Activated naive CD4-positive, alpha-beta T cell treated with anti-CD3 and anti-CD28 coated beads, Interleukin-2, amount 50 U/mL, for 72 hours (primary cell): ENCODE data around the gene C16orf92. TPM values are rescaled to one million over a fixed set of nuclear protein-coding genes. Genes with fewer than 3 reads are reported as not detected.
"Not testable (repeated sequence)": the region's sequence is repeated elsewhere in the genome, so short reads cannot be mapped to it uniquely, and the experiment has no call there.

ENCODE experiments used
- ATAC-seq, 2 donors: fragments of 150-1000 bp; cut with Tn5 transposase; 2 replicates each; pipeline ENCODE4 v1.10.0; 2021; ENCODE audit warnings: mild to moderate bottlenecking in 2 of 2, moderate library complexity in 2 of 2
- DNase-seq, 2 donors: peaks; one replicate each; pipeline ENCODE4 v3.0.0; 2021 to 2022; ENCODE audit warnings: low spot score in 2 of 2
- H3K27ac Mint-ChIP-seq, 2 donors: one replicate each; pipeline ENCODE4 v1.8.0; 2022; ENCODE audit warnings: mild to moderate bottlenecking in 2 of 2, mixed read lengths in 2 of 2
- H3K36me3 Mint-ChIP-seq, 2 donors: one replicate each; pipeline ENCODE4 v1.8.0; 2022; ENCODE audit warnings: mixed read lengths in 2 of 2
- H3K9me3 Mint-ChIP-seq, 2 donors: one replicate each; pipeline ENCODE4 v1.8.0; 2022; ENCODE audit warnings: mixed read lengths in 2 of 2
- total RNA-seq, 2 donors: library from RNA; stranded (reverse); gene quantifications; one replicate each; pipeline ENCODE4 v1.2.3, GENCODE V29; 2022

Gene C16orf92
- total RNA-seq, 2 donors from 2014 or later = not detected

DNA sequence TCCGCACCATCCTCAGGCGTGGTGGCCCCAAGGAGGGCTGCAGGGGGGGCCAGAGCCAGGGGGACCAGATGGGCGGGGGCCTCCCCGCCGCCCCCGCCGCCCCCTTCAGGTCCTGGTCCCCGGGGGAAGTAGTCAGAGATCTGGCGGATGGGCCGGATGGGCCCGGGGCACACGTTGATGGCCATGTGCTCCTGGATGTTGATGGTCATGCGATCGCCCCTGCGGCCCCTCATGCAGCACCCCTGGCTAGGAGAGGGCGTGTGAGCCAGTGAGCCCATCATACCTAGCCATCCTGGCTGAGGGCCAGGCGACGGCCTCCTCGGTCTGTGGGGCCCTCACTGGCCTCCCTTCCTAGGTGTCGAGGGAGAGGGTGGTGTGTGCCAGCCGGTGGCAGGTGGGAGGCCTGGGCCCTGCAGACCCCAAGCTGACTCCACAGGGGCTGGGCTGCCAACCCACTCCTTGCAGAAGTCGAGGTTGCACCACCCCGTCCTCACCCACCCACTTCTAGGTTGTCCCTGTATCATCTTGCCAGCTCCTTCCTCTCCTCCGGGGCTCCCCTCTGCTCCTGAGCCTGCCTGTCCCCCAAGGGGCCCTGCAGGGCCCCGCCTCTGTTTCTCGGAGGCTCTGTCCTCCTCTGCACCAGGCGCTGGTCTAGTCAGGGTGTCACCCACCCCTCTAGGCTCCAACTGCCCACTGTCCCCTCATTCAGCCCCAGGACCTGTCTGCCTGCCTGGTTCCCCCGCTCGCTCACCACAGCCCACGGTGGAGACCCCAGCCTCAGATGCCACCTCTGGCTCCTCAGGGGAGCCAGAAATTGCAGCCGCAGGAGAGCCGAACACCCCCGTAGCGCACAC lies 12.8 kb upstream of the C16orf92 start:
- peak in 1 of 2 donors; percentile 29 for ATAC-seq
- no peaks in the 10 kb centered on the region for H3K36me3 Mint-ChIP-seq
- H3K9me3 Mint-ChIP-seq = no peaks in the 10 kb centered on the region
- DNase-seq = no peak
- no peak overlapping the region for H3K27ac Mint-ChIP-seq

DNA sequence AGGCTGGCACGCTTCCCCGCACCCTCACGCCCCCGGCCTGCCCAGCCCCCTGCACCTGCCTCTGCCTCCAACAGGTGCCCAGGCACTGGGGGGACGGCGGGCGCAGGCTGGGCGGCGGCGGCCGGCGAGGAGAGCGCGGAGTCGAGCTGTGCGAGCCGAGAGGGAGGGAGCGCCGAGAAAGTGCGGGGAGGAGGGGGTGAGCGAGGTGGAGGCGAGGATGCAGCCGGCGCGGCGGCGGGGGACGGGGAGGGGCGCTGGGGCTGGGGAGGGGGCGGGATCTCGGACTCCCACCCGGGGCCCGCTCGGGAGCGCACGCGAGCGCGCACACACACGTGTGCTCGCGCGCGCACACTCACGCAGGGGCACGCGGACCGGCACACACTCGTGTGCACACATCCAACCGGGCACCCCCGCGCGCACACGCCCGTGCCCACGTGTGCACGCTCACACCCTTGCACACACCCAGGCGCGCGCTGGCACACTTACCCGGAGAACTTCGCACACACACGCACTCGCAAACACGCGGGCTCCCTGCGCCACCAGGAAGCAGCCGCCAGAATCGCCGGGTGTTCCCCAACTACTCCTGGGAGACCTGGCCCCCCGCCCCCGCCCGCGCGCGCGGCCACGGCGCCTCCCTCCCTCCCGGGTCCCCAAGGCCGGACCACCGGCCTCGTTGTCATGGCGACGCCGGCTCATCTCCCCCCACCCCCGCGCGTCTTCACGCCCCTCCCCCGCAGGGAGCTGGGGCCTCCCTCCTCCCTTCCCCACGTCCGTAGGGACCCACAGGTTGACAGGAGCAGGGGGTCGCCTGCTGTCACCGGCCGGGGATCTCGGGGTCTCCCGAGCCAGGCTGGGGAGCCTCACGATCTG lies 11.9 kb upstream of the C16orf92 start, which contains the start of gene DOC2A:
Gene DOC2A (minus strand): TSS at position 184 of the 870 bp plus-strand sequence. CDS start 805 bp downstream, outside the sequence.
- Mint-ChIP-seq H3K36me3 (no peaks in the 10 kb centered on the region), H3K27ac (no peak within 1 kb of the TSS), H3K9me3 (no peaks in the 10 kb centered on the region)
- ATAC-seq (peak; percentile 33 to 59), DNase-seq (no peak)

DNA sequence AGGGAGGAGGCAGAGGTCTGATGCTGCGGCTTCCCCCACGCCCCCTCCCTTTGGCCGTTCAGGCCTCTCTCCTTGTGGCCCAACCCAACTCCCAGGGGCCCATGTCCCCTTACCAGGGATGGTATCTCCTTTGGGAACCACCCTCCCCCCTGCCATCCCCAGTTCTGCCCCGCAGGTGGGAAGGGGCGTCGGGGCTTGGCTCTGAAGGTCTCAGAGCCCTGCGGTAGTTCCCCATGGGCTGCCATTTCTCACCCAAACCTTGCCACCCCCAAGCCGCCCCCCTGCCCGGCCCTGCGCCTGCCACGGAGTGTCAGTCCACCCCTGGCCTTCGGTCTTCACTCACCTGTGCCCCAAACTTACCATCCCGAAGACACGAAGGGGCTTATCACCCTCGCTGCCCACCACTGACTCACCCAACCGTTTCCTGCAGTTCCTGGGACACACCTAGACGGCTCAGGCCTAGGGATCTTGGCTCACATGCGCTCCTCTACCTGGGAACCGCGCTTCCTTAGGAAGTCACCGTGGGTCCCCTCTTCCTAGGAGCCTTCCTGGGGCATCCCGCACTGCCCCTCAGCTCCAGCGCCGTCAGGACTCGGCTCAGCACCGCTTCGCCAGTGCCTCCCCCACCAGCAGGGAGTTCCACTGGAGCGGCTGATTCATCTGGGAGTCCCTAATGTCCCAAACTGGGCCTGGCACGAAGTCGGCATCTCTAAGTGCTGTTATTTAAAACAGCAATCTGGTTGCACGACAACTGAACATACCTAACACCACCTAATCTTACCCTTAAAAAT lies 11.1 kb upstream of the C16orf92 start:
- DNase-seq = no peak
- H3K9me3 Mint-ChIP-seq = no peaks in the 10 kb centered on the region
- no peaks in the 10 kb centered on the region for H3K36me3 Mint-ChIP-seq
- ATAC-seq = no peak
- peak overlapping the region in 1 of 2 donors; percentile 17 for H3K27ac Mint-ChIP-seq

DNA sequence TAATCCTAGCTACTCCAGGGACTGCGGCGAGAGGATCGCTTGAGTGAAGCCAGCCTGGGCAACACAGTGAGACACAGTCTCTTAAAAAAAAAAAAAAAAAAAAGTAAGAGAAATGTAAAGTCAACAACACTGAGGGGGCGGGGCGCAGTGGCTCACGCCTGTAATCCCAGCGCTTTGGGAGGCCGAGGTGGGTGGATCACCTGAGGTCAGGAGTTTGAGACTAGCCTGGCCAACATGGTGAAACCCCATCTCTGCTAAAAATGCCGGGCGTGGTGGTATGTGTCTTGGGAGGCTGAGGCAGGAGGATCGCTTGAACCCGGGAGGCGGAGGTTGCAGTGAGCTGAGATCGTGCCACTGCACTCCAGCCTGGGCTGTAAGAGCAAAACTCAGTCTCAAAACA lies 10.4 kb upstream of the C16orf92 start:
- not testable (repeated sequence) for H3K36me3 Mint-ChIP-seq, H3K9me3 Mint-ChIP-seq, DNase-seq, H3K27ac Mint-ChIP-seq, ATAC-seq

DNA sequence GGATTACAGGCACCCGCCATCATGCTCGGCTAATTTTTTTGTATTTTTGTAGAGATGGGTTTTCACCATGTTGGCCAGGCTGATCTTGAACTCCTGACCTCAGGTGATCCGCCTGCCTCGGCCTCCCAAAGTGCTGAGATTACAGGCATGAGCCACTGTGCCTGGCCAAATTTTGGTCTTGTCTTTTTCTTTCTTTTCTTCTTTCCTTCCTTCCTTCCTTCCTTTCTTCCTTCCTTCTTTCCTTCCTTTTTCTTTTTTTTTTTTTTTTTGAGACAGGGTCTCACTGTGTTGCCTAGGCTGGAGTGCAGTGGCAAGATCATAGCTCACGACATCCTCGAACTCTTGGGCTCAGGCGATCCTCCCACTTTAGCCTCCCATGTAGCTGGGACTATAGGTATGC lies 7.5 kb upstream of the C16orf92 start:
- H3K36me3 Mint-ChIP-seq, H3K27ac Mint-ChIP-seq, H3K9me3 Mint-ChIP-seq, DNase-seq, ATAC-seq: not testable (repeated sequence)

DNA sequence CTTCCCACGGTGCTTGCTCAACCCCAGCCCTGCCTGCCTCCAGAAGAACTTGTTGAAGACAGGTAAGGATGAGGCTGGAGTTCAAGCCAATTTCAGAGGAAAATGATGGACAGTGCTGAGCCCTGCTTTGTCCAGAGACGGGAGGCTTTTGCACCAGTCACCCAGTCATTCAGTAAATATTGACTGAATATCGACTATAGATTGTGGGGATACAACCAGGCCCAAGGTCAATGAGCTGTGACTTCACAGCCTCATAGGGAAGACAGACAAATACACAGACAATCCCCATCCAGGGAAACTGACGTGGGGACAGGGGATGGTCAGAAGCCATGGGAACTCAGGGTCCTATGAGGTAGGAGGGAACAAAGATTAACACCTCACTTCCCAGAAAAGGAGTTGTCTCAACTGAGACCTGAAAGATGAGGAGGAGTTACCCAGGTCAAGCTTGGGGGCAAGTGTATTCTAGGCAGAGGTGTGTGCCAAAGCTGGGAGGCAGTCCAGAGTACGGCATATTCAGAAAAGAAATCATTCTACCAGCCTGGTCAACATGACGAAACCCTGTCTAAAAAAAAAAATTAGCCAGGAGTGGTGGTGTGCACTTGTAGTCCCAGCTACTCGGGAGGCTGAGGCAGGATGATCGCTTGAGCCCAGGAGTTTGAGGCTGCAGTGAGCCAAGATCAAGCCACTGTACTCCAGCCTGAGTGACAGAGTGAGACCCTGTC lies 6.3 kb upstream of the C16orf92 start:
- no peak for ATAC-seq
- no peaks in the 10 kb centered on the region for H3K9me3 Mint-ChIP-seq
- no peak overlapping the region for H3K27ac Mint-ChIP-seq
- DNase-seq = no peak
- no peaks in the 10 kb centered on the region for H3K36me3 Mint-ChIP-seq

DNA sequence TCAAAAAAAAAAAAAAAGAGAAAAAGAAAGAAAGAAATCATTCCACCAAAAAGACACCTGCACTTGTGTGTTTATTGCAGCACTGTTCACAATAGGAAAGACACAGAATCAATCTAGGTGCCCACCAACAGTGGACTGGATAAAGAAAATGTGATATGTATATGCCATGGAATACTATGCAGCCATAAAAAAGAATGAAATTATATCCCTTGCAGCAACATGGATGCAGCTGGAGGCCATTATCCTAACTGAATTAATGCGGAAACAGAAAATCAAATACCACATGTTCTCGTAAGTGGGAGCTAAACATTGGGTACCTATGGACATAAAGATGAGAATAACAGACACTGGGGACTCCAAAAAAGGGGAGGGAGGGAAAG lies 5.7 kb upstream of the C16orf92 start:
- no peak overlapping the region for H3K27ac Mint-ChIP-seq
- no peak for DNase-seq
- H3K36me3 Mint-ChIP-seq = no peaks in the 10 kb centered on the region
- ATAC-seq = no peak
- no peaks in the 10 kb centered on the region for H3K9me3 Mint-ChIP-seq

DNA sequence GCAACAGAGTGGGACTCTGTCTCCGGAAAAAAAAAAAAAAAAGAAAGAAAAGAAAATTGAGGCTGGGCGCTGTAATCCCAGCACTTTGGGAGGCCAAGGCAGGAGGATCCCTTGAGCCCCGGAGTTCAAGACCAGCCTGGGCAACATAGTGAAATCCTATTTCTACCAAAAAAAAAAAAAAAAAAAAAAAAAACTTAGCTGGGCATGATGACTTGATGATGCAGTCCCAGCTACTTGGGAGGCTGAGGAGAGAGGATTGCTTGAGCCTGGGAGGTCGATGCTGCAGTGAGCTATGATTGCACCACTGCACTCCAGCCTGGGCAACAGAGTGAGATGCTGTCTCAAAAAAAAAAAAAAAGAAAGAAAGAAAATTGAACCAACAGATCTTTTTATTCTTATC lies 5.1 kb upstream of the C16orf92 start:
- H3K9me3 Mint-ChIP-seq, H3K36me3 Mint-ChIP-seq, H3K27ac Mint-ChIP-seq, DNase-seq, ATAC-seq: not testable (repeated sequence)

DNA sequence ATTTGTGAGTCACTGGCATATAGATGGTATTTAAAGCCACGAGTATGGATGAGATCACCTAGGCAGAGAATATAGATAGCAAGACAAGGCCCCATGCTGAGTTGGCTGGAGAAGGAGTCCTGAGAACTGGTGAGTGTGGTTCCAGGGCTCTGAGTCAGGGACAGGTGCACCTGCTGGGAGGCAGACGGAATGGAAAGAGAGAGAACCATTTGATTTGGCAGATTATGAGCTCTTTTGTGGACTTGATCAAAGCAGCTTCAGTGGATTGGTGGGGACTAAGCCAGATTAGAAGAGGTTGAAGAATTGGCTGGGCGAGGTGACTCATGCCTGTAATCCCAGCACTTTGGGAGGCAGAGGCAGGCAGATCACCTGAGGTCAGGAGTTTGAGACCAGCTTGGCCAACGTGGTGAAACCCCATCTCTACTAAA lies 4.3 kb upstream of the C16orf92 start:
- no peaks in the 10 kb centered on the region for H3K9me3 Mint-ChIP-seq
- ATAC-seq = peak; percentile 34 to 35
- H3K36me3 Mint-ChIP-seq = no peaks in the 10 kb centered on the region
- no peak for DNase-seq
- H3K27ac Mint-ChIP-seq = no peak overlapping the region

DNA sequence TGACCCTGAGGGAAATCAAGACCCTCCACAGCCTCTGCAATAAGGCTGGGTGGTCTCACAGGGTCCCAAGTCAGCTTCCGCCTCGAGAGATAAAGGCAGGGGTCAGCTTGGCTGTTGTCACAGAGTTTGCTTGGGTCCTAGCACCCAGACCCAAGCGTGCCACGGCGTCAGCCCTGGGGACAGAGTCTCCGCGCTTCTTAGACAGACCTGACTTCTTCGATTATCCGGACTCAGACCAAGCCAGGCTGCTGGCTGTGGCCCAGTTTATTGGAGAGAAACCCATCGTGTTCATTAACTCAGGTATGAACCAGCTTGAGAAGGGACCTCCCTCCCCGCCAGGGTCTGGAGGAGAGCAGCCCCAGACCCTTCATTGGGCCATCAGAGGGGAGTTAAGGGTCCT lies 588 bp downstream of the C16orf92 start:
- no peak overlapping the region for H3K27ac Mint-ChIP-seq
- DNase-seq (no peak), ATAC-seq (no peak)
- no peaks in the 10 kb centered on the region for H3K36me3 Mint-ChIP-seq
- no peaks in the 10 kb centered on the region for H3K9me3 Mint-ChIP-seq

DNA sequence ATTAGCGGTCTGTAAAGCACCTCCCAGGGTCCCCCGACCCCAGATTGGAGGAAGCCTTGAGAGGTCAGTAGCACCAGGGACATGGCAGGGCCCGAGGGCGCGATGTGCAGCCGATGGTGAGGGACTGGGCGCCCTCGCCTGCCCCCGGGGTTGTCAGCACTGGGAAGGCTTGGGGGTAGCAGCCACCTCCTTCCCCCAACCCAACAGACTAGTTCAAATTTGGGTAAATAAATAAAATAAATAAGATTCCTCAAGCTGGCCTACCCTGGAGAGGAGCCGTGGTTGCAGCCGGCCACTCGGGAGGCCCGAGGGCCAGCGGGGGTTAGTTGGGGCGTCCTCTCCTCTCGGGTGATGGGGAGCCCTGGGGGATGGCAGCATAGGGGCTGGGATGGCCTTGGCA lies 1.5 kb downstream of the C16orf92 start:
- peak overlapping the region in 1 of 2 donors; percentile 80 for H3K27ac Mint-ChIP-seq
- no peaks in the 10 kb centered on the region for H3K36me3 Mint-ChIP-seq
- no peaks in the 10 kb centered on the region for H3K9me3 Mint-ChIP-seq
- ATAC-seq (no peak), DNase-seq (no peak)

DNA sequence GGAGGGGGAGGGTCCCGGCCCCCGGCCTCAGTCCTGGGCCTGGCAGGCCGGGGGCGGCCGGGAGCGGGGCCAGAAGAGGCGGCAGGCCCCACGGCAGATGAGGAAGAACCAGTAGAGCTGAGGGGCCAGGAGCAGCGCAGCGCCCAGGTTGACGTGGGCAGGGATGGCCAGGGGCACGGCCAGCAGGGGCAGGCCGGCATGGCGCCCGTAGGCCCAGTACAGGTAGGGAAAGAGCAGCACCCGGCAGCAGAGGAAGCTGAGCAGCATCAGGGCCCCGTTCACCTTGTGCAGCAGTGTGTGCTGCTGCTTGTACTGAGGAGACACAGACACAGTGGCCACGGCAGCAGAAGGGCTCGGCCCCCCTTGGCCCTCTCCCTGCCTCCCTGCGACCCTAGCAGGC lies 2.2 kb downstream of the C16orf92 start:
- Mint-ChIP-seq H3K9me3 (no peaks in the 10 kb centered on the region), H3K27ac (no peak overlapping the region), H3K36me3 (no peaks in the 10 kb centered on the region)
- DNase-seq (no peak), ATAC-seq (no peak)

DNA sequence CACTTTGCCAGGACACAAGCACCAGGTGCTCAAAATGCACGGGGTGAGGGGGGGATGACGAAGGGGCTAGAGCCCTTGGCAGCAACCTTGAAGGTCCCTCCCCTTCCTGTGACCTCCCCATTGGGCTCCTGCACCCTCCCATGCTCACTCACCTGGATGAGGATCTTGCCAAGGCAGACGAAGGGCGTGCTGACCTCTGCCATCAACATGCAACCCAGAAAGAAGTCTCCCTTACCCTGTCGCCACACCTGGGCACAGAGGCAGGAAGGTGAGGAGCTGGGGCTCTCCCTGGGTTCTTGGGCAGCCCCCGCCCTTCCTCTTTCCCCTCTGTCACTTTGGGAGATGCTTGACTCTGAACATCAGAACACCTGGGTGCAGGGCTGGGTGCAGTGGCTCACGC lies 2.6 kb downstream of the C16orf92 start:
- Mint-ChIP-seq H3K27ac (no peak overlapping the region), H3K36me3 (no peaks in the 10 kb centered on the region), H3K9me3 (no peaks in the 10 kb centered on the region)
- DNase-seq (no peak), ATAC-seq (no peak)

DNA sequence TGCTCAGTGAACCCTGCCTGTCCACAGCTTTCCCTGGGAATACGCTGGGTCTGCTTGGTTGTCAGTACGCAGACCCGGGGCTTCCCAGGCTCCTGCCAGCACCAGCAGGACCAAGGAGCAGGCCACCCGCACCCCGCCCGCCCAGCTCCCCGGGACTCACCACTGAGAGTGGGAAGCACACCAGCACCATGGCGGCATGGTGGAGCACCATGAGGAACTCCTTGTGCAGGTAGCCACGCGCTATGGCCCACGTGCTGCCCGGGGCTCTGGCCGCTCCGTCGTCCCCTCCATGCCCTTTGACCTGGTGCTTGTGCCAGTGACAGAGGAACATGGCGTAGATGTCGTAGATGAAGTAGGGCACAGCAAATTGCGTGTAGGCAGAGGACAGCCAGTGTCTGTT lies 3.5 kb downstream of the C16orf92 start:
- ATAC-seq (no peak), DNase-seq (no peak)
- no peak overlapping the region for H3K27ac Mint-ChIP-seq
- H3K9me3 Mint-ChIP-seq = no peaks in the 10 kb centered on the region
- H3K36me3 Mint-ChIP-seq = no peaks in the 10 kb centered on the region

DNA sequence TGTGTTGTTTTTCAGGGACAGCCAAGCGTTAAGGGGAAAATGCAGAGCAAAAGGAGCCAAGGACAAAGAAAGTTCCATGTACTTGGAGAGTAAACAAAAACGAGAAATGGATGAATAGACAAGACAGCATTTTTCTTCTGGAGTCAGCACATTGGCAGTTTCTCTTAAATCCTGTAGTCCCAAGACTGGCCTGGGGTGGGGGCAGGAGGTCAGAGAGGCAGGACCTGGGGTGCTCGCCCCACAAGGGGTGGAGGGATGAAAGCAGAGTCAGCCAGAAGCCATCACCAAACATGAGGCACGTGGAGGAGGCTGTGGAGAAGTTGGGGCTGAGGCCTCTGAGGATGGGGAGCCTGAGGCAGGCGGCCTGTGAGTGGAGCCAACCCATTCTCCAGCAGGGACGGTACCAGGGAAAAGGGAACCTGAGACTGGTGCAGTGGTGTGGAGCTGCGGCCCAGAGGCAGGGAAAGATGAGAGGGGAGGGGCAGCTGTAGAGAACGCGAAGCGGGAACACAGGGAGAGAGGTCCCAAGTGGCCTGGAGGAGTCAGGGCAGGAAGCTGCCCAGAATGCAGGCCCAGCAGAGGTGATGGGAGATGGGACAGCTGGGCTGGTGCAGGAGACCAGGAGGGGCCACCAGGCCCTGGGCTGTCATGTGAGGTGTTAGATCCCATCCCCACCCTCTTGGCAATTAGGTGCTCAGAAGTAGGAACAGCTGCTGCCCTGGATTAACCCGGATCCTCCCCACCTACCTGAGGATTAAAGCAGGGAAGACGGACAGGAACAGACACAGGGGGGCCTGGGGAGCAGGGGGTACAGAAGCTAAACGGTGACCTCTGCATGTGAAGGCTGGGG lies 4.8 kb downstream of the C16orf92 start:
- Mint-ChIP-seq H3K36me3 (no peaks in the 10 kb centered on the region), H3K27ac (no peak overlapping the region), H3K9me3 (no peaks in the 10 kb centered on the region)
- no peak for DNase-seq
- ATAC-seq = no peak
